CD1c-positive myeloid dendritic cell (primary cell): ENCODE data around the gene MLF2.
"Not testable (repeated sequence)": the region's sequence is repeated elsewhere in the genome, so short reads cannot be mapped to it uniquely, and the experiment has no call there.

Experiments used
- DNase-seq: peaks from one replicate; pipeline ENCODE4 v3.0.0-alpha.2; 2016; ENCODE audit errors: extremely low spot score

The MLF2 gene

DNA sequence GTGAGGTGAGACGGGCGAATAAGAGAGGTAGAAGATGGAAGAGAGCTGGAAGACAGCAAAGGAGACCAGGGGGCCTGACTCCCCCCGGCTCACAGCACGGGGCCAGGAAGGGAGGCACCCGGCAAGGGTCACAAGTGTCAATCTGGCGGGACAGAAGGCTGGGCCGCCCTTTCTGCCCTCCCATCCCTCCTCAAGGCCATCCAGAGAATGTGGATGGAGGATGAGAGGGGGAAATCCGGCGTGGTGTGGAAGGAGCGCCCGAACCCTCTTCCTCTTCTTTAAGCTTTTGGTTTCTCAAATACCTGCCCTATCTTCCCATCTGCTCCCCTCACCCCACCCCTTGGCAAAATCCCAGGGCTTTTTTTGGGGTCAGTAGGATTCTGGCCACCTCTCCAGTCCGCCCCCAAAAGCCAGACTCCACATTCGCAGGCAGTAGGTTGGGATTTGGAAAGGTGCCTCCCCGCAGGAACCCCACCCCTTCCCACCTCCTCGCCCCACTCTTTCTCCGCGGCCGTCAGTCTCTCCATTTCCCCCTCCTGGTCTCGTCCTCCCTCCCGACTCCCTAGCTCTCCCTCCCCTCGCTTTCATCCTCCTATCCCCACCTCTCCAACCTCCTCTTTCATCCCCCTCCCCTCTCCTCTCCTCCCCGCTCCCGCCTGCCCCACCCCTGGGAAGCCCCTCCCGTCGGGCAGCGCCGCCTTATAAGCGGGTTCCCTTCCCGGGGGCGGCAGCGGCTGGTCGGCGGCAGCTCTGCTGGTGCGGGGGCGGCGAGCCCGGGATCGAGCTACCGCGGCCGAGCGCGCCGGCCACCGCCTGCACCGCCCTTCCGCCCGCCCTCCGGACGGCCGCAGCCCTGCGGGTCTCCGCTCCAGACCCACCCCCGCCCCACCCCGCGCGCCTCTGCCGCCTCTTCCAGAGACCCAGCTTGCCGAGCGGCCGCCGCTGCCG is 13.0 kb upstream of the MLF2 start, which contains the start of gene PTMS:
TSS of gene PTMS (plus strand) at position 730 of the 948 bp plus-strand sequence. CDS start 343 bp downstream, outside the sequence.
- peak; percentile 61 for DNase-seq

DNA sequence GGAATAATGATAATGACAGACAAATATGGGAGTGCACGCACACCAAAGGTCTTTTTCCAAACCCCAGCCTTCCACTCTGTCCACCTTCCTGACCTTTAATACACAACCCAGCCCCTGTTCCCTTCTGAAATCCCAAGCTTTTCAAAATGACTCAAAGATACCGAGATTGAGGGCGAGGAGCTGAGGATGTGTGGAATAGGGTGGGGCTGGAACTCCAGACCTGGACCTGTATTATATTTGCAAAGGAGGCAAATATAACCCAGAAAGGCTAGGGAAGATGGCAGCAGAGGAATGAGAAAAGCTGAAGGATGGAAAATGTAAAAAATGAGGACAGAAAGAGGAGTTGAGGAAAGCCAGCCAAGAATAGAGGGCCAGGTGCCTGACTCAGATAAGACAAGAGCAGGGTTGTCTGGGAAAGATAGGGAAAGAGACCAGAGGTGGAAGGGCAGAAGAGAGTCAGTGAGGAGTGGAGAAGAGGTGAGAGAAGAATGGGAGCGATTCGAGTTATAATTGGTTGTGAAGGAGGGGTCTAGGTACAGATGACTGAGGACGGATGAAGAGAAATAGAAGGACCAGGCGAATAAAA is 12.2 kb upstream of the MLF2 start:
- no peak for DNase-seq

DNA sequence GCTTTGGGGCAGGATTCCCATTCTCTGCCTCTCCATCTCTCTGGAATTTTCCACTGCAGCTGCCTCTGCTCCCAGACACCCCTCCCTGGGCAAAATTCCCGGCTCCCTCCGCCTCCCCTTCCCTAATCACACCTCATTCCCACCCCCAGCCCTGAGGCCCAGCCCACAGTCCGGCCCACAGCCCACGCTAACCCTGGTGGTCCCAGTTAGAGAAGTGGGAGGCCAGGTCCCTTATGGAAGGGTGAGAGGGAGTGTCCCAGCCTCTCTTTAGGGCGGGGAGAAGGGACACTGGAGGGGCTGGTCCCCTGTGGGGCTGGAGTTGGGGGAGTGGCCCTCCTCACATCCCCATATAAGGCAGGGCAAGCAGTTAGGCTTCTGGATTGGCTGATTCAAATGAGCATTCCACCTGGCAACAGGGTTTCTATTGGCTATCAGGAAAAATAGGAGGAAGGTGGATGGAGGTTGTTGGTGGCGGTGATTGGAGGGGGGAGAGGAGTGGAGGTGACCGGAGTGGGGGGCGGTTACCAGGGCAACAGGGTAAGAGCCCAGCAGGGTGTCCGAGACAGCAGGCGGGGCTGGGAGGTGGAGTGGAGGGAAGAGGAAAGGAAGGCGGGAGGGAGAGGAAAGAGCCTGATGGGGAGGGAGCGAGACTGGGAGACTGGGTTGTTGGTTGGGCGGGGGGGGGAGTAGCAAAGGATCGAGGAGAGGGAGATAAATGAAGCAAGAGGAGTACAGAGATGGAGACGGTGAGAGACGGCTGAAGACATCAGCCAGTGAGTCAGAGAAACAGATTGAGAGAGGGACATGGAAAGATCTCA is 11.3 kb upstream of the MLF2 start:
- peak; percentile 83 for DNase-seq

DNA sequence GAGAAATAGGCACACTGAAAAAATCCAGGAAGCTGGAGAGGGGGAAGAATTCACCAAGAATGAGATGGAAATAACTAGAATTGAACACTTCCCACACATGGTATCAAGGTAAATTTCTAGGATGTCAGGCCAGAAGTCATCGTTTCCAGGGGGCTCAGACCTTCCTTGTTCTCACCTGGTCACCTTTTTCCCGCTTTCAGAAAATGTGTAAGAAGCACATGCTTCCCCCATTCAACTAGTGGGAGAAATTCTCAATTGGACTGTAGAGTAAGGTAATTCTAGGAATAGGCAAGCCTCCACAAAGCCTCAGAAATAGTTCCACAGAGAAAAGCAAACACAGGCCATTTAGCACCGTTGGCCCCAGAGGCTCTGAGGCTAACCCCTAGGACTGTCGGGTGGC is 10.4 kb upstream of the MLF2 start:
- DNase-seq: no peak

DNA sequence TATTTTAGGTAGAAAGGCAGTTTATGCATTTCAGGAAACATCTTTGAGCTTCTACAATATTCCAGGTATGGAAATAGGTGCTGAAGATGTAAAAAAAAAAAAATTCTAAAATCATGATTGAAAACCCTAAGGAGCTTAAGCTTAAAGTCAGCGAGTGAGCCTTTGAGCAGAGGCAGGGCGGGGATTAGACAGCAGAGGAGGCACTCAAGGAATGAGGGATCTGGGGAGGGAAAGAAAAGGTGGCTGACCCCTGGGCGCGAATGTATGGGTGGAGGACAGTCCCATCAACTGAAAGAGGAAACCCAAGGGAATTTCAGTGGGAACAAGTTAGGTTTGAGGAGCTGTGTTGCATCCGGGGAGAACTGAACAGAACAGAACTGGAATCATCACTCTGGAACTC is 6.8 kb upstream of the MLF2 start:
- DNase-seq: no peak

DNA sequence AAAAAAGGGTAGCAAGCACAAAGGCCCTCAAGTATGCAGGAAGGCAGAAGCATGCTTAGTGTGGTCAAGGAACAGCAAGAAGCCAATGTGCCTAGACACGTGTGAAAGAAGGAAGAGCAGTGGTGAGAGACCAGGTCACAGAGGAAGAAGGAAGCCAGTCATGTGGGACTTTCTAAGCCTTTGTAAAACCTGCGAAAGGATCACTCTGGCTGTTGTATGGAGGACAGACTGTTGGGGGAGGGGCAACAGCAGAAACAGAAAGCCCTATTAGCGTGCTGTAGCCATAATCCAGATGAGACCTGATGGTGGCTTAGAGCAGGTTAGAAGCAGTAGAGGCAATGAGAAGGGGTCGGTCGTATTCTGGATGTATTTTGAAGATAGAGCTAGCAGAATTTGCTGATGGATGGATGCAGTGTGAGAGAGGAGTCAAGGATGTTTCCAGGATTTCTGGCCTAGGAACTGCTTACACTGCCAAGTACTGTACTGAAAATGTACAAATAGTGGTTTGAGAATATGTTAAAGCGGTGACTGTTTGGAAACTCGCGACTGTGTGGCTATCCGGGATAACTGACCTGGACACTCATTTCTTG is 5.7 kb upstream of the MLF2 start:
- no peak for DNase-seq

DNA sequence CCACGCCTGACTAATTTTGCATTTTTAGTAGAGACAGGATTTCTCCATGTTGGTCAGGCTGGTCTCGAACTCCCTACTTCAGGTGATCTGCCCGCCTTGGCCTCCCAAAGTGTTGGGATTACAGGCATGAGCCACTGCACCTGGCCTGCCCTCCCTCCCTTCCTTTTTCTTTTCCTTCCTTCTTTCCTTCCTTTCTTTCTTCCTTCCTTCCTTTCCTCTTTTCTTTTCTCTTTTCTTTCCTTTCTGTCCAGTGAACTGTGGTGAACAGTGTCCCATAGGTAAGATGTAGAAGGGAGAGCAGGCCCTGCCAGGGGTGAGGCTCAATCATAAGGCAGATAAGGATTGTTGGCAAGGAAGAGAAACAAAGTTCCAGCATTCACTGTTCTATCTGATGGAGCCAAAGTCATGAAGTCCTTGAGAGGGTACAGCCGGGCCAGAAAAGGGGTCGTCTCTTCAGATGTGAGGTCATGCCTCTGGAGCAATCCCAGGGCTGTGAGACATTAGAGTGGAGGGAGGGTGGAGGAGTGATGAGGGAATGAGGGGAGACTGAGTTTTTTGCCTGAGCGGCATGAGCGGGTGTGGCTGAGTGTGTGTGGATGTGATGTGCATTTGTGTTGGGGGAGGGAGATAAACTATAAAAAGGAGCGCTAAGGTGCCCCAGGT is 4.2 kb upstream of the MLF2 start:
- DNase-seq: no peak

DNA sequence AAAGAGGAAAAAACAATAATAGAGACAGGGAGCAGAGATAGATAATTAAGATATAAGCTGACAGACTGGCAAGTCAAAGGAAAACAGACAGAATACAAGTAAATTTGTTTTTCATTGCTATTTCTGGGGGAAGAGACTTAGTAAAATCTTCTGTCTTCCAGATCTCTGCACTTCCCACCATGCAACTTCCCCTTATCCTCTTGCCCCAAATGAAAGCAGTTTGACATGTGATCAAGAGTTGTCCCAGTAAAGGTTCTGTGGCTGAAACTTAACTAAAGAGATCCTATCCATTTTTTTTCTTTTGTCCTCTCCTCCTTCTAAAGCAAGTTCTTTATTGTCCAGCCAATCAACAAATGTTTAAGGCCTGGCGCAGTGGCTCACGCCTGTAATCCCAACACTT is 1.5 kb upstream of the MLF2 start:
- DNase-seq: peak; percentile 53

DNA sequence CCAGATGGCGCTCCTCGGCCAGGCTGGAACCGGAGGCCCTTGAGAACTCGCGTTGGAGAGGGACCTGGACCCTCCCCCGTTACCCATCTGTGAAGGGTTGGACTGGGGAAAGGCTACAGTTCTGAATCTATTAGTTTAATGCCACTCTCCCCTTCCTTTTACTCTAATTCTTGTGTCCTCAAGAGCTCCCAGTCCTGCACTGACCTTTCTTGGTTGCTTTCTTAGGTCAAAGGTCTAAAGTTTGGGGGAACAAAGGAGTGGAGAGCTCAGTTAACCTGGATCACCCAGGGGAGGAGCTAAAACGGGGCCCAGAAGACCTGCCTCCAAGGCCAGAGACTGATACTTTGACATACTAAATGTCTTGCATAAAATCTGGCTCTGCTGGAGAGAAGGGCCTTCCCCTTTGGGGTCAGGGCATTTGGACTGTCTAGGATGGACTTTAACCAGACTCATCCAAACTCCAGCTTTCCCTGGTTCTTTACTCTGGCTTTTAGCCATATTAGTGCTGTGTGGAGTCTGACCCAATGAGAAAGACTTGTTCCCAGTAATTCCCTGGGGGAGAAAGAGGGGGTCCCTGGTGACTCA is 923 bp upstream of the MLF2 start:
- peak; percentile 23 for DNase-seq

DNA sequence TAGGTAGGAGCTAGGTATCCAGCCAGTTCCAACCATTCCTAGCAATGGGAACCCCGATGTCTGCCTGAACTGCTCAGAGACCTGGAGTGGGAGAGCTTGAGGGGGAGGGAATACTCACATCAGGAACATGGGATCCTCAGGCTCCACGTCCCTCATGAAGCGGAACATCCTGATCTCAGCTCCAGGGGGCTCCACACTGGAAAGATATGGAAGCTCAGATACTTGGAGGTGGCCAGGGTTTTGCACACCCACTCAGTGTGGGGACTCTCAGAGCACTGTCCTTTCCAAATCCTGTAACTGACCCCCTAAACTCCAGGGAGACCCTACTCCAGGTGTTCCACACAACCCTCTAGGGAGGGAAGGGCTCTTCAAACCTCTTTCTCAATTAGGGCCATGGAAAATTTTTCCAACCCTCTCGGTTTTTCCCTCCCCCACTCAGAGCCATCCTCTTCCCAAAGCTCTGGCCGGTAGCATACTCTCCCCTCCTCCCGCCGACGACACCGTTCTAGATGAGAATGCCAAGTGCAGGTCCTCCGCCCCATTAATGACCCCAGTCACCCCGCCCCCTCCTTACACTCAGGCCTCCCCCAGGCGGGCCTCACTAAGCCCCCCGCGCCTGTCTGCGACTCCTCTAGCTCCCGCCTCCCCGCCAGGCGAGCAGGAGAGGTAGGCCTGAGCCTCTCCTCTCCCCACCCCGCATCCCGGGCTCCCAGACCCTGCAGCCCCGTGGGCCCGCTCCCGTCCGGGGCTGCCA is 597 bp downstream of the MLF2 start:
- DNase-seq: no peak

DNA sequence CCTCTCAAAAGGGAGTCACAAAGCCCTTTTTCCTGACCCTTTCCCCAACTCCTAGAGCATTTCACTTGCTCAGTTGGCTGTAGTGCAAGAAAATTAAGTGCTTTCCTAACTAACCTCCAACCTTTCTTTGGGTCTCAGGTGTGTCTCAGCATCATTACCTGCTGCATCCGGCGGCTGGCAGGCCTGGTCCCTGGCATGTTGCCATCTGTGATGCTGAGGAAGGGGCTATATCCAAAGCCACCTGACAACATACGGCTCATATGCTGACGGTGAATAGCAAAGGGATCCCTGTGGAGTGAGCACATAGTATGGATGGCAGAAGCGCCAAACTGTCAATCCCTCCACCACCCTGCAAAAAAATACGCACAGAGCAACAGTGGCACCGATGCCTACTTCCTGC is 1.2 kb downstream of the MLF2 start:
- DNase-seq: no peak

DNA sequence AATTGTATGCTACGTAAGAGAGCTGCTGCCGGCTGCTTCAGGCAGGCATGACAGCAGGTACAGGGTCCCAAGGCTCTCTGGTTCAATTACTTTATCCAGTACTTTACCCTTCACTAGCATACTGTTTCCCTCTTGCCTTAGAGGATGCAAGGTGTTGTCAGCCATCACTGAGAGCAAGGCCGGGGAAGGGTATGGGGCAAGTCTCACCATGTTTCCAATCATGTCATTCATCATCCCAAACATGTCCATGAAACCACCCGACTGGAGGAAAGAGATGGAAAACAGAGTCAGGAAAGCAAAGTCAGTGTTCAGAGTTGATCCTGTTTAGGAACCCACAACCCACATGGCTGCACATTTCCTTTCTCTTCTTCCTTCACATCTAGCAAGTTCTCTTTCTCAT is 2.4 kb downstream of the MLF2 start:
- DNase-seq: no peak

DNA sequence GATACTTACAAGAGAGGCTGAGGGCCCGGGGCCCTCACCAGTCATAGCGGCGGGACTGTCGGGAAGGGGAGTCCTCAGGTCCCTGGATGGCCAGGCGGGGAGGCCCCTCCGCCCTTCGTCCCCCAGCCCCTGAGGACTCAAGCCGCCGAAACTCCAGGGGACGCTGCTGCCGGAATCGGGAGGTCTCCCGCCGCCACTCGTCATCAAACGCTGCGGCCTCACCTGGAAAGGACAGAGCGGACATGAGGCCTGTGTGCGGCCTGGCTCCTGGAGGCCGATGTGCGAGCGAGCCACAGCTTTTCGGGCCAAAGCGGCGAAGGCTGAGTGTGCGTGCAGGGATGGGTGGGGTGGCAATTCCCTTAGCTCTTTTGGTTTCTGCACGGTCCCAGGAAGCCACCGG is 4.2 kb downstream of the MLF2 start:
- DNase-seq: no peak

DNA sequence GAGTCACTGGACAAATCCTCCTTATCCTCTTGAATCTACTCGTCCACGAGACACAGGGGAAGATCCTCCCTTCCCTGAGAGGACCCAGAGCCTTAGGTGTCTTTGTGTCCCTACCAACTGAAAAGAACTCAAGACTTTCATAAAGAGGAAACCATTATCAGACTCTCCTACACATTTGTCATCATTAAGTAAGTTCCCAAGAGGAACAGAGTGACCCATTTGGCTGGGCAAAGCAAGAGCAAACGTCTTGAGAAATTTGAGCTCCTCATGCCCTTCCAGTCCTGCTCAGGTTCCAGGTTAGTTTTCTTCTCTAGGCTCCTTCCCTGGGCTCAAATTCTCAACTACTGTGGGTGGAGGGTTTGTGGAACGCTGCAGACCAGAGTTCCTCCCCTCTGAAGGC is 5.7 kb downstream of the MLF2 start:
- DNase-seq: peak; percentile 38

DNA sequence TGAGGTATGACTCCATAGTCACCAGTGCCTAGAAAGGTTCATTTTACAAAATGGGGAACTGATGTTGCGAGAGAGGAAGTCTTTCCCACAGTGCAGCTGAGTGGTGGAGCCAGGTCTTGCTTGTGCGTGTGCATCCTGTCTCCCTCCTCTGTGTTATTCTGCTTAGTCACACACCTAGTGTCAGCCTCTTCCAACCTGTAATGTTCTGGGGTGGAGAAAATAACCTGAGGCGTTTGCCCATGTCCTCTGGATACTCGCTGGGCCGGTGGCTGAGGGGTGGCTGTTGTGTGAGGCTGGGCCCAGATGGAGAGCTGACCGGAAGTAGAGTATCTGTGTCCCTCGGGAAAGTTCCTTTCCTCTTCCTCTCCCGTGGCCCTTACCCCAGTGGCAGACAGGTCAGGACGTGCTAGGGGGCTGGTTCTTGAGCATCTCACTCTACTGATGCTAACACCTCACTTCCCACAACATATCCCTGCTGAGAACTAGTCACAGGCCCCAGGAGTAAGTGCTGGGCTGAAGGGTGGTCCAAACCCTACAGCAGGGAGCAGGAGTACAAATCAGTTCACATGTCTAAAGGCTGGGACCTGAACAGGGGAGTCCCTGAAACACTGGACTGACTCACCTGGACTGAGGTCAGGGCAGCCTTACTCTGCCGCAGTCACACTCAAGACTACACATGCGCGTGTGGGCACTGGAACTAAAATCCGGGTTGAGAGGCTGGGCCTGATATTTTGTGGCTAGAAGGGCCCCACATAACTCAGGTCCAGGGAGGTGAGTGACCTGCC is 7.0 kb downstream of the MLF2 start:
- DNase-seq: peak; percentile 90

DNA sequence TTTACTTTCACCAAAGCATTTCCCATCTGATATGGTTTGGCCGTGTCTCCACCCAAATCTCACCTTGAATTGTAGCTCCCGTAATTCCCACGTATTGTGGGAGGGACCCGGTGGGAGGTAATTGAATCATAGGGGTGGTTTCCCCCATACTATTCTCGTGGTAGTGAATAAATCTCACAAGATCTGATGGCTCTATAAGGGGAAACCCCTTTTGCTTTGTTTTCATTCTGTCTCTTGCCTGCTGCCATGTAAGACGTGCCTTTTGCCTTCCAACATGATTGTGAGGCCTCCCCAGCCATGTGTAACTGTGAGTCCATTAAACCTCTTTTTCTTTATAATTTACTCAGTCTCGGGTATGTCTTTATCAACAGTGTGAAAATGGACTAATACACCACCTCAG is 9.6 kb downstream of the MLF2 start:
- not testable (repeated sequence) for DNase-seq

DNA sequence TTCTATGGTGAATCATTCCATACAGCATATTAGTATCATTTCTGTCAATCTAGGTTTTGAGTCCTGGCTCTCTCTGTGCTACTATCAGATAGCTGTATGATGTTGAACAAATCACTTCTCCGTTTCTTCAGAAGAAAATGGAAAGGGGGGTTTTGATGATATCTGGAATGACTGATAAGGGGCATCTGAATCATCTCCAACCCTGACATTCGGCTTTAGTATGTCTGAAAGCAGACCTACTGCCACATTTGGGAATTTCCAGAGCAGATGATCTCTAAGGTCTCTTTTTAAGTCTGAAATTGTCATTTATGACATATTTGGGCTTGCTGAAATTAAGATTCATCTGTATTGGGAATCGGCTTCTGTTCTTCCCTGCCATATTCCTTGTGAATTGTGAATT is 10.1 kb downstream of the MLF2 start:
- DNase-seq: no peak

DNA sequence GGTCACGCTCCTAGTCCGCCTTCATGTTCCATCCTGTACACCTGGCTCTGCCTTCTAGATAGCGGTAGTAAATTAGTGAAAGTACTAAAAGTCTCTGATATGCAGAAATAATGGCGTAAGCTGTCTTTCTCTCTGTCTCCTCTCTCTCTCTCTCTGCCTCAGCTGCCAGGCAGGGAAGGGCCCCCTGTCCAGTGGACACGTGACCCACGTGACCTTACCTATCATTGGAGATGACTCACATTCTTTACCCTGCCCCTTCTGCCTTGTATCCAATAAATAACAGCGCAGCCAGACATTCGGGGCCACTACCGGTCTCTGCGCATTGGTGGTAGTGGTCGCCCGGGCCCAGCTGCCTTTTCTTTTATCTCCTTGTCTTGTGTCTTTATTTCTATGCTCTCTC is 10.9 kb downstream of the MLF2 start:
- DNase-seq: not testable (repeated sequence)

DNA sequence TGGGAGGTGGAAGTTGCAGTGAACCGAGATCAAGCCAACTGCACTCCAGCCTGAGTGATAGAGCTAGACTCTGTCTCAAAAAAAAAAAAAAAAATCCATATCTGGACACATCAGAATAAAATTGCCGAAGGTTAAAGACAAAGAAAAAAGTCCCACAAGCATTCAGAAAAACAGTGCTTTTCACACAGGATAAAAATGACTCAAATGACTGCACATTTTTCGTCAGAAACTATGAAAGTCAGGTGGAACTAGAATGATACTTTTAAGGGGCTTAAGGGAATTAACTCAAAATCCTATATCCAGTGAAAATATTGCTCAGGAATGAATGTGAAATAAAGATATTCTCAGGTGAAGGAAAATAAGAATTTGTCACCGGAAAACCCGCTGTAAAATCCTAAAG is 16.2 kb downstream of the MLF2 start:
- no peak for DNase-seq
